H1 (cell line): ENCODE results near the gene MIA3. TPM values are rescaled to one million over a fixed set of nuclear protein-coding genes. Genes with fewer than 3 reads are reported as not detected.

Experiments
- CTCF ChIA-PET: fragments of 300-600 bp; sonication (Branson Sonifier 250); formaldehyde crosslinking; loops from one replicate; lab custom pipeline; 2021; ENCODE audit not compliant: partially characterized antibody; lab: Charles Lee
- POLR2A ChIA-PET: fragments of 300-600 bp; sonication (Branson Sonifier 250); formaldehyde crosslinking; loops from one replicate; lab custom pipeline; 2021; ENCODE audit warnings: inconsistent platforms; ENCODE audit not compliant: partially characterized antibody; lab: Charles Lee
- DNase-seq, 2 experiments: peaks; one replicate each; pipeline versions ENCODE4 v3.0.0 to v3.0.0-alpha.2; 2010 to 2022; ENCODE audit warnings: low spot score in 2 of 2, low read depth in 1 of 2, mixed read lengths in 1 of 2
- FAIRE-seq: peaks from 2 replicates; lab custom pipeline; 2011; peaks lifted over from hg19 to GRCh38; lab: Jason Lieb, UNC
- H2AFZ ChIP-seq: 2 replicates; pipeline ENCODE4 v1.8.1; 2012; ENCODE audit warnings: low read length, inconsistent platforms
- H2AK5ac ChIP-seq: 2 replicates; pipeline ENCODE4 v1.6.1; 2013; ENCODE audit warnings: low read depth, low read length
- H2BK120ac ChIP-seq: replicated peaks from 2 replicates; pipeline ENCODE3; 2013; ENCODE audit warnings: low read depth, low read length, inconsistent platforms
- H2BK12ac ChIP-seq: 2 replicates; pipeline ENCODE4 v1.6.1; 2013; ENCODE audit warnings: low read depth, low read length
- H2BK15ac ChIP-seq: 2 replicates; pipeline ENCODE4 v1.6.1; 2013; ENCODE audit warnings: low read length
- H2BK20ac ChIP-seq: 2 replicates; pipeline ENCODE4 v1.6.1; 2013; ENCODE audit warnings: low read length
- H2BK5ac ChIP-seq: 2 replicates; pipeline ENCODE4 v1.6.1; 2013; ENCODE audit warnings: low read depth, low read length
- H3K14ac ChIP-seq: 2 replicates; pipeline ENCODE4 v1.6.1; 2013; ENCODE audit warnings: inconsistent platforms; ENCODE audit not compliant: insufficient read length
- H3K18ac ChIP-seq: 2 replicates; pipeline ENCODE4 v1.6.1; 2013; ENCODE audit warnings: low read length; ENCODE audit errors: extremely low read depth
- H3K23ac ChIP-seq: 2 replicates; pipeline ENCODE4 v1.6.1; 2013; ENCODE audit warnings: inconsistent platforms; ENCODE audit not compliant: insufficient read length
- H3K23me2 ChIP-seq: 2 replicates; pipeline ENCODE4 v1.6.1; 2013; ENCODE audit warnings: low read depth, low read length
- H3K27ac ChIP-seq: 2 replicates; pipeline ENCODE4 v1.6.1; 2011; ENCODE audit warnings: low read depth, low read length, inconsistent platforms
- H3K27me3 ChIP-seq, 4 experiments: replicated peaks in 1 of 4; 1 replicate in 1 of 4; 2 replicates in 3 of 4; pipeline versions ENCODE4 v1.6.1 to v1.8.1; 2011 to 2013; ENCODE audit warnings: low read length in 3 of 4, mild to moderate bottlenecking in 3 of 4, inconsistent platforms in 2 of 4, mixed read lengths in 2 of 4, moderate library complexity in 1 of 4; ENCODE audit not compliant: control insufficient read depth in 3 of 4, insufficient read depth in 3 of 4; ENCODE audit errors: extremely low read depth in 1 of 4
- H3K36me3 ChIP-seq, 4 experiments: 2 replicates each; pipeline versions ENCODE4 v1.6.1 to v1.8.1; 2011 to 2013; ENCODE audit warnings: mild to moderate bottlenecking in 4 of 4, low read length in 3 of 4, moderate library complexity in 2 of 4, control low read depth in 1 of 4, inconsistent platforms in 1 of 4; ENCODE audit not compliant: insufficient read depth in 4 of 4, control insufficient read depth in 2 of 4
- H3K4ac ChIP-seq: replicated peaks from 2 replicates; pipeline ENCODE3; 2013; ENCODE audit warnings: low read length, low read depth, mixed read lengths, inconsistent platforms; ENCODE audit not compliant: insufficient read length
- H3K4me1 ChIP-seq, 4 experiments: replicated peaks in 1 of 4; 1 replicate in 1 of 4; 2 replicates in 3 of 4; pipeline versions ENCODE4 v1.6.1 to v1.8.1; 2011 to 2013; ENCODE audit warnings: low read length in 3 of 4, inconsistent platforms in 2 of 4, mixed read lengths in 1 of 4; ENCODE audit not compliant: insufficient read depth in 4 of 4, control insufficient read depth in 3 of 4
- H3K4me2 ChIP-seq, 2 experiments: 2 replicates each; pipeline versions ENCODE4 v1.6.1 to v1.8.1; 2011 to 2013; ENCODE audit warnings: low read depth in 2 of 2, low read length in 2 of 2, control low read depth in 1 of 2, inconsistent platforms in 1 of 2, mild to moderate bottlenecking in 1 of 2; ENCODE audit not compliant: insufficient read depth in 1 of 2
- H3K4me3 ChIP-seq, 4 experiments: fragments of 200-600, 300-600 bp in 1 of 4; sonication (generic), shearing (Covaris generic), sonication (Bioruptor Twin) in 1 of 4; 2 replicates each; pipeline versions ENCODE4 v1.5.1 to v1.8.1; 2011 to 2016; ENCODE audit warnings: low read length in 4 of 4, low read depth in 3 of 4, control low read depth in 2 of 4, inconsistent platforms in 2 of 4, mild to moderate bottlenecking in 2 of 4, mixed read lengths in 1 of 4, moderate library complexity in 1 of 4; ENCODE audit not compliant: insufficient read depth in 2 of 4; ENCODE audit errors: extremely low read depth in 1 of 4
- H3K56ac ChIP-seq: replicated peaks from 2 replicates; pipeline ENCODE3; 2013; ENCODE audit warnings: low read depth, mild to moderate bottlenecking, mixed read lengths, low read length, inconsistent platforms; ENCODE audit not compliant: insufficient read length
- H3K79me1 ChIP-seq: 2 replicates; pipeline ENCODE4 v1.6.1; 2013; ENCODE audit warnings: low read depth, low read length, control low read depth
- H3K79me2 ChIP-seq, 2 experiments: 2 replicates each; pipeline versions ENCODE4 v1.6.1 to v1.8.1; 2012 to 2013; ENCODE audit warnings: low read length in 2 of 2, mild to moderate bottlenecking in 2 of 2, inconsistent platforms in 1 of 2; ENCODE audit not compliant: insufficient read depth in 2 of 2, control insufficient read depth in 1 of 2
- H3K9ac ChIP-seq, 4 experiments: replicated peaks in 1 of 4; 1 replicate in 1 of 4; 2 replicates in 3 of 4; pipeline versions ENCODE4 v1.6.1 to v1.8.1; 2011 to 2013; ENCODE audit warnings: low read depth in 3 of 4, low read length in 3 of 4, control low read depth in 2 of 4, mild to moderate bottlenecking in 2 of 4, moderate library complexity in 2 of 4, inconsistent platforms in 1 of 4; ENCODE audit errors: extremely low read depth in 1 of 4
- H3K9me3 ChIP-seq, 2 experiments: 2 replicates each; pipeline versions ENCODE4 v1.6.1 to v1.8.1; 2012 to 2013; ENCODE audit warnings: mild to moderate bottlenecking in 2 of 2, moderate library complexity in 2 of 2, control low read depth in 1 of 2, inconsistent platforms in 1 of 2, low read depth in 1 of 2, low read length in 1 of 2, mixed read lengths in 1 of 2; ENCODE audit not compliant: insufficient read depth in 2 of 2
- H4K20me1 ChIP-seq, 2 experiments: replicated peaks in 1 of 2; 2 replicates each; pipeline versions ENCODE3 to v1.8.1; 2011 to 2013; ENCODE audit warnings: inconsistent platforms in 2 of 2, low read length in 2 of 2, mild to moderate bottlenecking in 1 of 2; ENCODE audit not compliant: insufficient read depth in 2 of 2, control insufficient read depth in 1 of 2
- H4K5ac ChIP-seq: 2 replicates; pipeline ENCODE4 v1.6.1; 2013; ENCODE audit warnings: low read length, low read depth, mixed read lengths, inconsistent platforms; ENCODE audit not compliant: insufficient read length
- H4K8ac ChIP-seq: 2 replicates; pipeline ENCODE4 v1.8.0; 2013; ENCODE audit warnings: mild to moderate bottlenecking, moderate library complexity, low read length, inconsistent platforms; ENCODE audit not compliant: insufficient read depth; ENCODE audit errors: extremely low read depth
- H4K91ac ChIP-seq: replicated peaks from 2 replicates; pipeline ENCODE3; 2013; ENCODE audit warnings: low read length, mixed read lengths, inconsistent platforms; ENCODE audit not compliant: insufficient read length
- RBBP5 ChIP-seq: IDR thresholded peaks from 2 replicates; pipeline ENCODE4 v1.7.1; 2012; ENCODE audit warnings: low read depth, mild to moderate bottlenecking, inconsistent platforms, low read length, moderate library complexity, borderline replicate concordance
- SP1 ChIP-seq: IDR thresholded peaks from 2 replicates; pipeline ENCODE4 v1.6.1; 2011; ENCODE audit warnings: low read depth, low read length
- WGBS, 2 experiments: shearing (Covaris generic) in 1 of 2; methylation state at CpG; one replicate each; pipeline versions ENCODE4 v1.1.6 to v1.1.7; 2013 to 2015; ENCODE audit warnings: low lambda C conversion rate in 2 of 2, mixed read lengths in 2 of 2, inconsistent platforms in 1 of 2, low coverage in 1 of 2, missing lambda C conversion rate in 1 of 2; ENCODE audit not compliant: insufficient replicate concordance in 2 of 2, insufficient coverage in 1 of 2, insufficient read length in 1 of 2; ENCODE audit errors: extremely low coverage in 1 of 2, missing lambda C conversion rate in 1 of 2; 5-methylcytosine and 5-hydroxymethylcytosine counted together
- polyA plus RNA-seq, 7 experiments: library from polyadenylated mRNA; depleted of rRNA in 3 of 7; stranded (reverse) in 5 of 7; unstranded in 2 of 7; fragments of >200 nt in 5 of 7; fragments of 200-250 nt in 2 of 7; gene quantifications; 1 replicate in 5 of 7; 2 replicates in 1 of 7; 4 replicates in 1 of 7; pipeline versions ENCODE4 v1.2.1 to v1.2.3, GENCODE V29; 2011 to 2013; ENCODE audit warnings: missing spikeins in 2 of 7, mixed read lengths in 2 of 7
- total RNA-seq: library from RNA; stranded (reverse); fragmentation: NEBNext Ultra II Directional; extraction: Animal tissue kit (Norgen Biotek cat#: 25700); gene quantifications from 2 replicates; pipeline ENCODE4 v1.2.1, GENCODE V29; 2021

The MIA3 gene
- total and polyA plus RNA-seq, 2 of the 8 experiments (the other 6 are each of a cell fraction or from before 2014, with no cell fraction given) = 69.0 to 105 TPM

DNA sequence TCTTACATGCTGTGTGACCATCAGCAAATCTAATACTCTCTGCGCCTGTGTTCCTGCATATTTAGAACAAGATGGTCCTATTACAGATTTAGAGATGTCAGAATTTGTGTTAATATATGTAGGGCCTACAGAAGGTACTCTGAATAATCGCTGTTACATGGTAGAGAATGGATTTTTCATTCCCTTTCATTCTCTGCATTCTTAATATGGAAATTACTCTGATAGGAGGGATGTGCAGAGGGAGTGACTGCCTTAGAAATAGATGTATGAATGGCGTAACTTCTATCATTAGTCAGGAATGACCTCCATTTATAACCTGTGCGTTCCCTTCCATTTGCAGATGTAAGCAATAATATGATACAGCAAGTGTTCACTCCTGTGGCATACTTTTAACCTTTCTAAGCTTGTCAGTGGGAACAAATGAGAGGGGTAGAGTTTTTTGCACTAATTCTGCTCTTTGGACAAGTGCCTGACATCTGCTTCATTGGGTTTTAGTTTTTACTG, 45.6 kb downstream of the MIA3 start:
- no peak overlapping the region for H3K4me3 ChIP-seq
- H2BK120ac ChIP-seq = no peak overlapping the region
- H3K18ac ChIP-seq = no peak overlapping the region
- H4K20me1 ChIP-seq = peaks cover 0 to 2% of the 10 kb centered on the region in 2 experiments
- H2AK5ac ChIP-seq = no peak overlapping the region
- DNase-seq (no peak), FAIRE-seq (no peak)
- H4K91ac ChIP-seq = no peak overlapping the region
- TF ChIP-seq RBBP5 = no peak
- TF ChIP-seq SP1 = no peak
- H3K36me3 ChIP-seq = peaks cover 18 to 92% (median 63%) of the 10 kb centered on the region in 4 experiments
- no peak overlapping the region for H3K23ac ChIP-seq
- no peaks in the 10 kb centered on the region for H3K23me2 ChIP-seq
- no peak overlapping the region for H4K5ac ChIP-seq
- CTCF ChIA-PET = no interaction called here
- WGBS, 2 experiments = 93% methylated on average over 4 of the region's 4 CpGs; no CpG with 5 or more reads in 1 of the 2 experiments
- H3K56ac ChIP-seq = no peak overlapping the region
- H2AFZ ChIP-seq = no peak overlapping the region
- H3K4me2 ChIP-seq = no peak overlapping the region
- H2BK12ac ChIP-seq = no peak overlapping the region
- no peak overlapping the region for H3K4ac ChIP-seq
- no peak overlapping the region for H2BK20ac ChIP-seq
- no peaks in the 10 kb centered on the region for H3K79me1 ChIP-seq
- H2BK15ac ChIP-seq = no peak overlapping the region
- H3K27ac ChIP-seq = no peak overlapping the region
- no peak overlapping the region for H3K9ac ChIP-seq
- no peaks in the 10 kb centered on the region for H3K4me1 ChIP-seq
- H2BK5ac ChIP-seq = no peak overlapping the region
- no peak overlapping the region for H4K8ac ChIP-seq
- POLR2A ChIA-PET = interaction anchor here (0.6 kb wide), 1 partner anchor 368 kb away, joined by 3 read pairs; no protein-coding TSS in a partner anchor
- H3K27me3 ChIP-seq = no peaks in the 10 kb centered on the region
- no peaks in the 10 kb centered on the region for H3K9me3 ChIP-seq
- no peak overlapping the region for H3K14ac ChIP-seq
- no peaks in the 10 kb centered on the region for H3K79me2 ChIP-seq
